Transverse colon (tissue), 4 donors: Measurements from ENCODE around the gene DPH3.

Experiments
- CTCF ChIP-seq, 5 experiments: fragments of 200-600 bp in 3 of 5; fragments of 450-650 bp in 2 of 5; sonication (generic) in 3 of 5; IDR thresholded peaks; 1 replicate in 2 of 5; 2 replicates in 3 of 5; pipeline ENCODE4 v1.5.1; 2016 to 2017; ENCODE audit warnings: antibody characterized with exemption in 5 of 5, inconsistent platforms in 3 of 5, mild to moderate bottlenecking in 2 of 5, moderate library complexity in 1 of 5
- EP300 ChIP-seq: sonication (generic); formaldehyde crosslinking; IDR thresholded peaks from one replicate; pipeline ENCODE4 v1.6.1; 2017; ENCODE audit warnings: antibody characterized with exemption, low read depth
- POLR2A ChIP-seq: fragments of 450-650 bp; IDR thresholded peaks from one replicate; pipeline ENCODE4 v1.6.1; 2016; ENCODE audit warnings: antibody characterized with exemption, mild to moderate bottlenecking, moderate library complexity
- POLR2AphosphoS5 ChIP-seq, 3 donors: sonication (generic); formaldehyde crosslinking; IDR thresholded peaks; one replicate each; pipeline ENCODE4 v1.6.1; 2016; ENCODE audit warnings: antibody characterized with exemption in 3 of 3

- TF ChIP-seq CTCF (IDR thresholded peaks at IDR 0.05), result no peak
- no peak for TF ChIP-seq POLR2AphosphoS5 (IDR thresholded peaks at IDR 0.05)
- no peak for TF ChIP-seq POLR2A
- TF ChIP-seq EP300, result no peak
Observed at GRCh38 chr3:16239780-16240179, 25.0 kb downstream of the DPH3 start.
